Panc1 (cell line): ENCODE measurements around the gene UBAC1.

Experiments used
- CTCF ChIP-seq: fragments of 450-650 bp; IDR thresholded peaks from 2 replicates; pipeline ENCODE4 v1.5.1; 2017; ENCODE audit warnings: mild to moderate bottlenecking
- POLR2AphosphoS5 ChIP-seq: IDR thresholded peaks from 2 replicates; pipeline ENCODE4 v1.6.1; 2012; ENCODE audit warnings: mild to moderate bottlenecking, low read depth, low read length, moderate library complexity
- SIN3A ChIP-seq: IDR thresholded peaks from 2 replicates; pipeline ENCODE4 v1.6.1; 2012; ENCODE audit warnings: low read depth, mild to moderate bottlenecking, low read length, moderate library complexity, borderline replicate concordance; ENCODE audit not compliant: insufficient read depth
- TCF7L2 ChIP-seq: IDR thresholded peaks from 2 replicates; pipeline ENCODE4 v1.6.1; 2011; ENCODE audit warnings: mild to moderate bottlenecking, low read depth, low read length, inconsistent platforms

- no peak for TF ChIP-seq CTCF
- no peak for TF ChIP-seq TCF7L2
- TF ChIP-seq POLR2AphosphoS5 = no peak; the same call in 1 of the 2 replicates
- no peak for TF ChIP-seq SIN3A
Observed at GRCh38 chr9:135908093-135908753, 53.0 kb downstream of the UBAC1 start.
